ENCODE measurements around the gene LRMDA. TPM values are rescaled to one million over a fixed set of nuclear protein-coding genes. Genes with fewer than 3 reads are reported as not detected.

LRMDA gene
- total and polyA plus RNA-seq, 2 of the 13 experiments (the other 11 are each of a cell fraction or from before 2014, with no cell fraction given): 13.4 to 22.0 TPM

DNA sequence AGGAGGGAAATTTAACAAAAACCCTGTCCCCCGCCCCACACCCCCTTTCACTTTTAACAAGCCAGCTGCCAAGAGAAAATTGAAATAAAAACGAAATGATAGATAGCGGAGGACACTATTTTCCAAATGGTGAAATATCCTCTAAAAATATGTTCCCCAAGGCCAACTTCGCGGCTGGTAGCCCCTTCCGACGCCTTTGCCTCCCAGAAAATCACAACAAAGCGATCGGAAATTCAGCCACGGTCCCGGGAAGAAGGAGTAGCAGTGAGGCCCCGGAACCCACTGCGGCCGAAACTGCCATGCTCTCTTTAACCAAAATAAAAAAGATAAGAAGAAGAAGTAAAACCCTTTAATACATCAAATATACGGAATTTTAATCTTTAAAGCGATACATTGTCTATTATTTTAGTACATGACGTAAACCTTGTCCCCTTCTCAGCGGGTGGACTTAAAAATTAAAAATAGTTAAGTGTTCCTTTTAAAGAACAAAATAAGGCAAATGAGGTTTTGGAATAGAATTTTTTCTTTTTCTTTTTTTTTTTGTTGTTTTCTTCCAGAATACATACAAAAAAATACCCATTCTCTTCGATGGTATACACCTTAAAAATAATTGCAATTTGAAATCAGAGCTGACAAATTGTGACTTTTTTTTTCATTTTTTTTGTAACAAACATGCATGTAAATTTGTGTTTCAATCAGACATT is 33.8 kb upstream of the LRMDA start (continued):
- TF ChIP-seq, protein P1, sequence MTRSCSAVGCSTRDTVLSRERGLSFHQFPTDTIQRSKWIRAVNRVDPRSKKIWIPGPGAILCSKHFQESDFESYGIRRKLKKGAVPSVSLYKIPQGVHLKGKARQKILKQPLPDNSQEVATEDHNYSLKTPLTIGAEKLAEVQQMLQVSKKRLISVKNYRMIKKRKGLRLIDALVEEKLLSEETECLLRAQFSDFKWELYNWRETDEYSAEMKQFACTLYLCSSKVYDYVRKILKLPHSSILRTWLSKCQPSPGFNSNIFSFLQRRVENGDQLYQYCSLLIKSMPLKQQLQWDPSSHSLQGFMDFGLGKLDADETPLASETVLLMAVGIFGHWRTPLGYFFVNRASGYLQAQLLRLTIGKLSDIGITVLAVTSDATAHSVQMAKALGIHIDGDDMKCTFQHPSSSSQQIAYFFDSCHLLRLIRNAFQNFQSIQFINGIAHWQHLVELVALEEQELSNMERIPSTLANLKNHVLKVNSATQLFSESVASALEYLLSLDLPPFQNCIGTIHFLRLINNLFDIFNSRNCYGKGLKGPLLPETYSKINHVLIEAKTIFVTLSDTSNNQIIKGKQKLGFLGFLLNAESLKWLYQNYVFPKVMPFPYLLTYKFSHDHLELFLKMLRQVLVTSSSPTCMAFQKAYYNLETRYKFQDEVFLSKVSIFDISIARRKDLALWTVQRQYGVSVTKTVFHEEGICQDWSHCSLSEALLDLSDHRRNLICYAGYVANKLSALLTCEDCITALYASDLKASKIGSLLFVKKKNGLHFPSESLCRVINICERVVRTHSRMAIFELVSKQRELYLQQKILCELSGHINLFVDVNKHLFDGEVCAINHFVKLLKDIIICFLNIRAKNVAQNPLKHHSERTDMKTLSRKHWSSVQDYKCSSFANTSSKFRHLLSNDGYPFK (CRISPR knock-in tag; IDR thresholded peaks at IDR 0.05; ENCODE audit: borderline replicate concordance): no peak

DNA sequence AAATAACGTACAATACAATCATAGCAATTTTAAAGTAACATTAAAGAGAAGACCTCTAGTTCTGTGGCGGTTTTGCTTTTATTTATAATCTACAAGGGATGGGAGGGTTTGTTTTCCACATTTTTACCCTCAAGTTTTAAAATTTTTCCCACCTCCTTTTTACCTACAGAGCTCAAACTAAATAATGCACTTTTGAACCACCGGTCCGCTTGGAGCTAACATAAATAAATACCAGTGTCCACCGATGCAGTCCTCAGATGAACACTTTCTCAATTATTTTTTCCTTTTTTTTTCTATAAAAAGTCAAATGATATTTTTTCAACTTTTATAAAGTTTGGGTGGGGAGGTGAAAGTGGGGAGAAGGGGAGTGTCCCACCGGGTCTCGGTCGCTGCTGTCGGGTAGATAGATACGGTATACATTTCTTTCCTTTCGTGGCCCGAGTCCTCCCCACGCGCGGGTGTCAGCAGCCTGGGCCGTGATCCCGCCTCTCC is 33.2 kb upstream of the LRMDA start:
- H3K4me1 ChIP-seq (ENCODE audit: insufficient read depth, low read length): peaks cover 15% of the 10 kb centered on the region
- POLR2A ChIA-PET: interaction anchor here (1.6 kb wide), 1 partner anchor 635 kb away, joined by 4 read pairs; no protein-coding TSS in a partner anchor
- H3K27me3 ChIP-seq (ENCODE audit: control insufficient read depth in 1 of 2, insufficient read depth in 2 of 2, low read length in 2 of 2): no peaks in the 10 kb centered on the region; a peak in 1 of 5 replicates
- peaks cover 5 to 21% of the 10 kb centered on the region in 2 experiments; a peak in 2 of 5 replicates for H3K36me3 ChIP-seq (replicated peaks in 1 of 2; ENCODE audit: control insufficient read depth in 1 of 2, insufficient read depth in 2 of 2, low read length in 2 of 2)
- CTCF ChIA-PET (ENCODE audit: low intra/inter-chr PET ratio, low total read pairs): no interaction called here
- in situ Hi-C loops (cut with HindIII; ENCODE audit: extremely low pct_ligation_motif_present, low pct_unique_long_range_greater_than_20kb) (loop anchor here (10.0 kb wide), 1 partner anchor 637 kb away; no protein-coding TSS in a partner anchor), intact Hi-C loops (cut with micrococcal nuclease; ENCODE audit: unreplicated experiment) (no loop called here)
- no TSS peak for BruUV-seq (replicated peaks)
- peak overlapping the region in 2 of 3 experiments; percentile 100; a peak in 3 of 6 replicates for H3K4me3 ChIP-seq (replicated peaks in 1 of 3; ENCODE audit: insufficient read depth in 1 of 3, low read depth in 2 of 3, low read length in 3 of 3)
- FAIRE-seq: no peak
- TF ChIP-seq, protein P2, sequence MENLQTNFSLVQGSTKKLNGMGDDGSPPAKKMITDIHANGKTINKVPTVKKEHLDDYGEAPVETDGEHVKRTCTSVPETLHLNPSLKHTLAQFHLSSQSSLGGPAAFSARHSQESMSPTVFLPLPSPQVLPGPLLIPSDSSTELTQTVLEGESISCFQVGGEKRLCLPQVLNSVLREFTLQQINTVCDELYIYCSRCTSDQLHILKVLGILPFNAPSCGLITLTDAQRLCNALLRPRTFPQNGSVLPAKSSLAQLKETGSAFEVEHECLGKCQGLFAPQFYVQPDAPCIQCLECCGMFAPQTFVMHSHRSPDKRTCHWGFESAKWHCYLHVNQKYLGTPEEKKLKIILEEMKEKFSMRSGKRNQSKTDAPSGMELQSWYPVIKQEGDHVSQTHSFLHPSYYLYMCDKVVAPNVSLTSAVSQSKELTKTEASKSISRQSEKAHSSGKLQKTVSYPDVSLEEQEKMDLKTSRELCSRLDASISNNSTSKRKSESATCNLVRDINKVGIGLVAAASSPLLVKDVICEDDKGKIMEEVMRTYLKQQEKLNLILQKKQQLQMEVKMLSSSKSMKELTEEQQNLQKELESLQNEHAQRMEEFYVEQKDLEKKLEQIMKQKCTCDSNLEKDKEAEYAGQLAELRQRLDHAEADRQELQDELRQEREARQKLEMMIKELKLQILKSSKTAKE (CRISPR knock-in tag; IDR thresholded peaks at IDR 0.05; ENCODE audit: borderline replicate concordance): no peak
- TF ChIP-seq ZNF670 (CRISPR knock-in tag; IDR thresholded peaks at IDR 0.05; ENCODE audit: borderline replicate concordance): no peak
- TF ChIP-seq, protein P3, sequence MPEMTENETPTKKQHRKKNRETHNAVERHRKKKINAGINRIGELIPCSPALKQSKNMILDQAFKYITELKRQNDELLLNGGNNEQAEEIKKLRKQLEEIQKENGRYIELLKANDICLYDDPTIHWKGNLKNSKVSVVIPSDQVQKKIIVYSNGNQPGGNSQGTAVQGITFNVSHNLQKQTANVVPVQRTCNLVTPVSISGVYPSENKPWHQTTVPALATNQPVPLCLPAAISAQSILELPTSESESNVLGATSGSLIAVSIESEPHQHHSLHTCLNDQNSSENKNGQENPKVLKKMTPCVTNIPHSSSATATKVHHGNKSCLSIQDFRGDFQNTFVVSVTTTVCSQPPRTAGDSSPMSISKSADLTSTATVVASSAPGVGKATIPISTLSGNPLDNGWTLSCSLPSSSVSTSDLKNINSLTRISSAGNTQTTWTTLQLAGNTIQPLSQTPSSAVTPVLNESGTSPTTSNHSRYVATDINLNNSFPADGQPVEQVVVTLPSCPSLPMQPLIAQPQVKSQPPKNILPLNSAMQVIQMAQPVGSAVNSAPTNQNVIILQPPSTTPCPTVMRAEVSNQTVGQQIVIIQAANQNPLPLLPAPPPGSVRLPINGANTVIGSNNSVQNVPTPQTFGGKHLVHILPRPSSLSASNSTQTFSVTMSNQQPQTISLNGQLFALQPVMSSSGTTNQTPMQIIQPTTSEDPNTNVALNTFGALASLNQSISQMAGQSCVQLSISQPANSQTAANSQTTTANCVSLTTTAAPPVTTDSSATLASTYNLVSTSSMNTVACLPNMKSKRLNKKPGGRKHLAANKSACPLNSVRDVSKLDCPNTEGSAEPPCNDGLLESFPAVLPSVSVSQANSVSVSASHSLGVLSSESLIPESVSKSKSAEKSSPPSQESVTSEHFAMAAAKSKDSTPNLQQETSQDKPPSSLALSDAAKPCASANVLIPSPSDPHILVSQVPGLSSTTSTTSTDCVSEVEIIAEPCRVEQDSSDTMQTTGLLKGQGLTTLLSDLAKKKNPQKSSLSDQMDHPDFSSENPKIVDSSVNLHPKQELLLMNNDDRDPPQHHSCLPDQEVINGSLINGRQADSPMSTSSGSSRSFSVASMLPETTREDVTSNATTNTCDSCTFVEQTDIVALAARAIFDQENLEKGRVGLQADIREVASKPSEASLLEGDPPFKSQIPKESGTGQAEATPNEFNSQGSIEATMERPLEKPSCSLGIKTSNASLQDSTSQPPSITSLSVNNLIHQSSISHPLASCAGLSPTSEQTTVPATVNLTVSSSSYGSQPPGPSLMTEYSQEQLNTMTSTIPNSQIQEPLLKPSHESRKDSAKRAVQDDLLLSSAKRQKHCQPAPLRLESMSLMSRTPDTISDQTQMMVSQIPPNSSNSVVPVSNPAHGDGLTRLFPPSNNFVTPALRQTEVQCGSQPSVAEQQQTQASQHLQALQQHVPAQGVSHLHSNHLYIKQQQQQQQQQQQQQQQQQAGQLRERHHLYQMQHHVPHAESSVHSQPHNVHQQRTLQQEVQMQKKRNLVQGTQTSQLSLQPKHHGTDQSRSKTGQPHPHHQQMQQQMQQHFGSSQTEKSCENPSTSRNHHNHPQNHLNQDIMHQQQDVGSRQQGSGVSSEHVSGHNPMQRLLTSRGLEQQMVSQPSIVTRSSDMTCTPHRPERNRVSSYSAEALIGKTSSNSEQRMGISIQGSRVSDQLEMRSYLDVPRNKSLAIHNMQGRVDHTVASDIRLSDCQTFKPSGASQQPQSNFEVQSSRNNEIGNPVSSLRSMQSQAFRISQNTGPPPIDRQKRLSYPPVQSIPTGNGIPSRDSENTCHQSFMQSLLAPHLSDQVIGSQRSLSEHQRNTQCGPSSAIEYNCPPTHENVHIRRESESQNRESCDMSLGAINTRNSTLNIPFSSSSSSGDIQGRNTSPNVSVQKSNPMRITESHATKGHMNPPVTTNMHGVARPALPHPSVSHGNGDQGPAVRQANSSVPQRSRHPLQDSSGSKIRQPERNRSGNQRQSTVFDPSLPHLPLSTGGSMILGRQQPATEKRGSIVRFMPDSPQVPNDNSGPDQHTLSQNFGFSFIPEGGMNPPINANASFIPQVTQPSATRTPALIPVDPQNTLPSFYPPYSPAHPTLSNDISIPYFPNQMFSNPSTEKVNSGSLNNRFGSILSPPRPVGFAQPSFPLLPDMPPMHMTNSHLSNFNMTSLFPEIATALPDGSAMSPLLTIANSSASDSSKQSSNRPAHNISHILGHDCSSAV (CRISPR knock-in tag; IDR thresholded peaks at IDR 0.05; ENCODE audit: borderline replicate concordance): no peak
- 0 out of 2 replicates have a peak, but pooled peaks have one; percentile 4 for TF ChIP-seq NFIC (IDR thresholded peaks at IDR 0.05; ENCODE audit: low read length)
- no peak for TF ChIP-seq SRY (CRISPR knock-in tag; IDR thresholded peaks at IDR 0.05)
- TF ChIP-seq PRPF4 (IDR thresholded peaks at IDR 0.05; ENCODE audit: low read depth, low read length, poor library complexity, severe bottlenecking): peak; percentile 88
- no peak overlapping the region for H3K27ac ChIP-seq (ENCODE audit: extremely low read length, insufficient read depth, low read length)
- H3K9me3 ChIP-seq (ENCODE audit: low read length): no peaks in the 10 kb centered on the region
- no peak for ATAC-seq
- H3K9ac ChIP-seq (ENCODE audit: insufficient read depth, low read depth, low read length): no peak overlapping the region
- H3K4me2 ChIP-seq (ENCODE audit: low read depth, low read length): peak overlapping the region; percentile 79
- no peak overlapping the region for H2AFZ ChIP-seq (ENCODE audit: low read length)
- H3K79me2 ChIP-seq (ENCODE audit: insufficient read depth, low read length): peaks cover 38% of the 10 kb centered on the region
- DNase-seq (ENCODE audit: low spot score): no peak
- 88% methylated on average over 17 of the region's 17 CpGs for WGBS (ENCODE audit: low lambda C conversion rate)
- peaks cover 28% of the 10 kb centered on the region; the same call in 1 of the 2 replicates for H4K20me1 ChIP-seq (ENCODE audit: insufficient read depth, low read length)

Data from HepG2 (cell line).